Measurements from ENCODE around the gene GRIK1.

Gene GRIK1

DNA sequence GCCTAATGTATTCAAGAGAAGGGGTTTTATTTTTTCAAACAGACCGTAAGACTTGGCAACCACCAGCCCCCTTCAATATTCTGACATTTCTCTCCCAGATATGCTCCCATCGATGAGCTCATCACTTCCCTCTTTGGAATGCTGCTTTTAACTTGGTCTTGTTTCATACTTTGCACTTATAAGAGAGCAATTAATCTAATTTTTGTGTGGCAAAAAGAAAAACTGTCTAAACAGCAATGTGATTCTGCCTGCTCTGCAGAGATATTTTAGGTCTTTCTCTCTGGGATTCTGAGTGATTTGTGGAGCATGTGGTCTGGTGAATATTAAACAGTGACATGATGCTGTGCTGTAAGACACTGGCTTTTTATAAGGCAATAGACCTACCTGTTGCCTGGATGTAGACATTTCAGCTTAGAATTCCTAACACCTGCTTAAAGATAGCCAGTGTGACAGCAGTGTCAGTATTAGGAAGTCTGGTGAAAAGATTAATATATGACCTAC is 356.3 kb downstream of the GRIK1 start:
- no peak for FAIRE-seq

DNA sequence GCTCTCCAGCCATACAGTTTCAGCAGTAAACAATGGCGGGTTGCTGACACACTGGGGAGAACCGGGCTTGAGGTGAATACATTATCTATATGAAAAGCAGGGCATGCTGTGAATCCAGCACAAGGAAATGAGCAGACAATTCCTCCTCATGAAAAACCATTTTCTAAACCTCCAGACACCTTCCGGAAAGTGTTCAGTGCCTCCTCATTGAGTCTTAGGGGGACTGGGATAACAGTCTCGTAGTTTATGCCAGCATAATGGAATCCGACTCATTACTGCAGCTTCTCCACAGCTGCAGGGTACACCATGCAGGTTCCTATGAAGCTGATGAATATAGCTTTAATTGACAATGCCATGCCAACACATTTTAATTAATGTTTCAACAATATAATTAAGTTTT is 356.9 kb downstream of the GRIK1 start:
- no peak for FAIRE-seq

DNA sequence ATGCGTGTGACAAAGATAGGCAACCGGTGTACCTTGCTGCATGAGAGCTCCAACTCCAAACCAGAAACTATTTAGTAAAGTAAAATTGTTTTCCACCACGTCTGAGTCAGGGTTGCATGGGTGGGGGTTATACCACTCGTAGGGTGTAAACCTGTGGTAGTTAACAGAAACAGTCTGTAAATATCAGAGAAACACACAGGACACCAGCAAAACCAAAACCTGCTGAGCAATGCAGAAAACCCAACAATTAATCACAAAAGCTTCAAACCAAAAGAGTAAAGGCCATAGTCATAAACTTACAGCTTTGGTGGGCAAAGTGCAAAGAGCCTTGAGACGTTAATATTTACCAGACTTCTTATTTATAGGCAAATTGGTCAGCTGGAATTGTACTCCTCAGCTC is 358.4 kb downstream of the GRIK1 start:
- no peak for FAIRE-seq

DNA sequence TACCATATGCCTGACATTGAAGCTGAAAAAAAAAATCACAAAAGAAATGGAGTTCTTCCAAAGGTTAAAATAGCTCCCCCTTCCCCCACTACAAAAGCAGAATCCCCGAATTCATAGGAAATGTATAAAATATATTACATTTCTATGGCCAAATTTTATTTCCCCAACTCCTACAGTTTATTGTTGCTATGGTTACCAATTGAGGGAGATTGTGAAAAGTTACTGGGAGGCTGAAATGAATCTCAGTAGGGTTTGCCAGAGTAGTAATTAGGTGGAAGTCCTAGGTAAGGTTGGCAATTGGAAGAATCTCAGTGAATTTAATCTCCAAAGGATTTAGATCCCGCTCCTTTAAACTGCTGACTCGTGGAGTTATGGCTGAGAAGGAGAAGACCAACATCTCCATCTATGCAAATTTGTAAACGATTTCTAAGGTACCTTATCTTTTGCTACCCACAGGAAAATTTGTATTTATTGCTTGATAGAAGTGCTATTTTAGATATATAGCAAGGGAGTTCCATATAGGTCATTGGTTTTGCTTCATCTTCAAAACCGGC is 359.0 kb downstream of the GRIK1 start:
- FAIRE-seq, result no peak

DNA sequence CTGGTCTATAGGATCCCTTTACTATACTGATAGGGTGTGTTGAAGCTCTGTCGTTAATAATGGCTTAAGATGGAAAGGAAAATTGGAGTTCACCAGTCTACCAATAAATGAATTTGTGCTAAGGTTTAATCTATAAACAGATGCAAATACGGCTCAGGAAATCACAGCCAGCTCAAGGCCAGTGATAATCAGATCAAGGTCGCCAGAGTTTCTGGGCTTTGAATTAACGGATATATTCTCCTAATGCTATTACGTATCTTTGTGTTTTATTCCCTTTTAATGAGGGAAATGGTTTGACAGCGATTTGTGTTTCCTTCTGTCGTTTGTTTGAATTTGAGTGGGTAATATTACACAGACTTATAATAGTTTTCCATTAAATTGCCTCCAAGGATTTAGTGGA is 361.5 kb downstream of the GRIK1 start:
- no peak for FAIRE-seq

DNA sequence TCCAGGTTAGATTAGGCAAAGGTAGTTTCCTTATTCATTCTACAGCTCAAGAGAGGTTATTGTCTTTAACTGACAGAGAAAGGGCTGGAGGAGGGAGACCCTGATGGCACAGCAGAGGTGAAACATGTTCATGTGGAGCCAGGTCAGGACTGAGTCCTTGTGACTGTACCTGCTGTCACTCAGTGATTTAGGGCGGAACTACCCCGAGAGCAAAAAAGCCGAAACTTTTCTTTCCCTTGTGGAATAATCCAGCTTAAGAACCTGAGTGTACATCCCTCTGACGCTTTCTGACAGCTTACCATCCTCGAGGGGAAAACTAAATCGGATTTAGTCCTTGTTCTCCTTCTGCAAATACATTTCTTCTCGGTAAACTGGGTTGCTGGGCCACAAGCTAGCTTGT is 367.8 kb downstream of the GRIK1 start:
- FAIRE-seq, result no peak

GRCh38 chr21:29568020-29568697 is 371.6 kb downstream of the GRIK1 start:
- no peak for FAIRE-seq

DNA sequence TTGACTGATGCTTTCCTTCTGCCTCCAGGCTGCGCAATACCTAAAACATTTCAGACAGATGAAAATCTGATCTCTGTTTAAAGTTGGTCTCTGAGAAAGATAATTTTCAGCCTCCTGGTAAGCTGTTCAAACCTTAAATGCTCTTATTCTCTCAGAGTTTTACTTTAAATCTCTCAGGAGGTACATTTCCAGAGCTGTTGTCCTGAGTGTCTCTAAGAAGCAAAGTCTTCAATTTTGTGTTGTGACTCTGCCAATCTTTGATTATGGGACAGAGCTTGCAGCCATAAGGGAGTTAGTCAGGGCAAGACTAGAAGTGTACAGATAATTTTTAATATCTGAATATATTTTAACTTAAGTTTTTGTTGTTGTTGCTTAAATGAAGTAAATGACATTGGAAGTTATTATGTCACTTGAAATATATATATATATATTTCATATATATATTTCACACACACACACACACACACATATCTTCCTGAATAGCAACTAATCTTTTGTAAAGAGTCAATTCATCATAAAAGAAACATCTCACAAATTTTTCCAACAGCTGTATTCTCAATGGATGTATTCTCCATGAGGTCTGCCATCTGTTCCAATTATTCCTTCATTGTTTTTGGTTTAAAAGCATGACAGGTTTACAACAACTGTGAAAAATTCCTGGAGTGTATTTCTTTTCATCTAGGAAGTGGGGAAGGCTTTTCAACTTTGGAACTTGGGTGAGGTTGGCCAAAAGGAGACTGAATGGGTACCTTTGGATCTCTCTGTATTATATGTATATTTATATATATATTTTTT is 381.7 kb downstream of the GRIK1 start:
- no peak for FAIRE-seq

- no peak for FAIRE-seq
These were observed 382.6 kb downstream of the GRIK1 start for GRCh38 chr21:29557200-29557599.

- no peak for FAIRE-seq
These were observed 384.2 kb downstream of the GRIK1 start for GRCh38 chr21:29555601-29556000.

GRCh38 chr21:29550205-29550604 is 389.6 kb downstream of the GRIK1 start:
- FAIRE-seq, result no peak

DNA sequence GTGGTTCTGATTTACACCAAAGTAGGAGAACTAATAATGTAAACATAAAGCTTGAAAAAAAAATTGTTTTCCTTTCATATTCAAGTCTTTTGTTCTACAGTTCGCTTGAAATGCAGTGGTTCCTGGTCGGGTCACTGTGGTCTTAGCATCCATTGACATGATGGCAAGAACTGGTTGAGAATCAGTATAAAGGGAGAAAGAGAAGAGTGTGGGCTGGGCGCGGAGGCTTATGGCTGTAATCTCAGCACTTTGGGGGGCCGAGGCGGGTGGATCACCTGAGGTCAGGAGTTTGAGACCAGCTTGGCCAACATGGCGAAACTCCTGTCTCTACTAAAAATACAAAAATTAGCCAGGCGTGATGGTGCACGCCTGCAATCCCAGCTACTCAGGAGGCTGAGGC is 390.2 kb downstream of the GRIK1 start:
- no peak for FAIRE-seq

- no peak for FAIRE-seq
These were observed 391.8 kb downstream of the GRIK1 start for GRCh38 chr21:29547998-29548397.

- FAIRE-seq, result no peak
These were observed 393.7 kb downstream of the GRIK1 start for GRCh38 chr21:29546071-29546470.

- no peak for FAIRE-seq
These were observed 399.5 kb downstream of the GRIK1 start for GRCh38 chr21:29540289-29540688.

DNA sequence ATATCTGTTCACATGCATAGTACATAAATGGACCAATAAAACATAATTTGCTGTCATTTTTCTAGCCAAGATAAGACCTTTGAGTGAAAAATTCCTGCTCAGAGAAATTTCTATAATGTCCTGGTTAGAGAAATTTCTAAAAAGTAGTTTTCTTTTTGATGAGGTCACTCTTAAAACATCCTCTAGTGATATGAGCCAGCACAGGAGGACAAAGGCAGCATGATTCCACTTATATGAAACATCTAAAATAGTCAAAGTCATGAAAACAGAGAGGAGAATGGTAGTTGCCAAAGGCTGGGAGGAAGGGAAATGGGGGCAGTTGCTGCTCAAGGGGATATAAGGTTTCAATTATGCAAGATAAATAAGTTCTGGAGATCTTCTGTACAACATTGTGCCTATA is 401.7 kb downstream of the GRIK1 start:
- FAIRE-seq, result no peak

- no peak for FAIRE-seq
These were observed 405.3 kb downstream of the GRIK1 start for GRCh38 chr21:29534448-29534847.

GRCh38 chr21:29529139-29529538 is 410.7 kb downstream of the GRIK1 start:
- no peak for FAIRE-seq

DNA sequence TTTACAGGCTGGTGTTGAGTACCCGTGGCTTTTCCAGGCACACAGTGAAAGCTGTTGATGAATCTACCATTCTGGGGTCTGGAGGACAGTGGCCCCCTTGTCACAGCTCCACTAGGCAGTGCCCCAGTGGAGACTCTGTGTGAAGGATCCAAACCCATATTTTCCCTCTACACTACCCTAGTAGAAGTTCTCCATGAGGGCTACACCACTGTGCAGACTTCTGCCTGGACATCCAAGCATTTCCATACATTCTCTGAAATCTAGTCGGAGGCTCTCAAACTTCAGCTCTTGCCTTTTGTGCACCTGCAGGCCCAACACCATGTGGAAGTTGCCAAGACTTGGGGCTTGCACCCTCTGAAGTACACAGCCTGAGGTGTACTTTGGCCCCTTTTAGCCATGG is 413.3 kb downstream of the GRIK1 start:
- FAIRE-seq, result no peak

GRCh38 chr21:29524055-29524454 is 415.7 kb downstream of the GRIK1 start:
- no peak for FAIRE-seq

DNA sequence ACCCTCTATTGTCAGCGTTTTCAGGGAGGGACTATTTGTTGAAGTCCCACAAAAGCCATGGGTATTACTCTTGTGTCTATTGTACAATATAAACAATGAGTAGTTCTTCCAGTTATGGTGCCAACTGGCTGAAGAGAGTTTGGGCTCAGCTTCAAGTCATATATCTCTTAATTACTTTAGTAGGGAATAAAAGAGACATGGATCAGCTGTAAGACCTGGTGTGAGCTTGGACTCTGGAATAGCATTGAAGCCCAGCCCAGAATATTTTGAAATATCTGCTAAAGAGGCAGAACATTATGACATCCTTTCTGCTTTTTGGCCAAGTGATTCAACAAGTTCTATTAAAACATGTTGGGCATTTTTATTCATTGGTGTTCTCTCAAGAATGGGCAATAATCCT is 416.1 kb downstream of the GRIK1 start:
- no peak for FAIRE-seq

DNA sequence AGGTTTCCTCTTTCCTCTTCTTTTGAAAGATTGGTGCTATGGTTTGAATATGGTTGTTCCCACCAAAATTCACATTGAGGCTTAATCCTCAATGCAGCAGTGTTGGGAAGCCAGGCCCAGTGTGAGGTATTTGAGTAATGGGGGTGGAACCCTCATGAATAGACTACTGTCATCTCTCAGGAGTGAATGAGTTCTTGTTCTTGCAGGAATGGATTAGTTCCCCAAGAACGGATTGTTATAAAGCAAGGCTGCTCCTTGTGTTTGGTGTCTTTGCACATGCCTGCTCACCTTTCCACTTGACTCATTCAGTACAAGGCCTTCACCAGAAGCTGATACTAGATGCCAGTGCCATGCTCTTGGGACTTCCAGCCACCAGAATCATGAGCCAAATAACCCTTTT is 417.9 kb downstream of the GRIK1 start:
- no peak for FAIRE-seq

DNA sequence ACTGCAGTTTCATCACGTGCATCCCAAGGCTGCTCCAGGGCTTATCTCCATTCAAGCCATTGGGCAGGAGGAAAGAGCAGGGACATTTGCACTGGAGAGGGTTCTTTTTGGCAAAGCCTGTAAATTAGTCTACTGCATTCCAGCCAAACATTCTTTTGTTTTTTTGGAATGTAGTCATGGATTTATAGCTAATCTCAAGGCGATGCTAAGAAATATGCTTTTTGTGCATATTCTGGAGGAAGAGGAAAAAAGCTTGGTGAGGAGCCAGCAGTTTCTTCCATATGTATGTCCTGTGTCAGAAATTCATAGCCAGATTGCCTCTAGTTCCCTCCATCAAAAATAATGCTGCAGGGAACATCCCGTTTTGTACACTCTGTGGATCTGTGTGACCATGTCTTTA is 419.6 kb downstream of the GRIK1 start:
- FAIRE-seq, result no peak

DNA sequence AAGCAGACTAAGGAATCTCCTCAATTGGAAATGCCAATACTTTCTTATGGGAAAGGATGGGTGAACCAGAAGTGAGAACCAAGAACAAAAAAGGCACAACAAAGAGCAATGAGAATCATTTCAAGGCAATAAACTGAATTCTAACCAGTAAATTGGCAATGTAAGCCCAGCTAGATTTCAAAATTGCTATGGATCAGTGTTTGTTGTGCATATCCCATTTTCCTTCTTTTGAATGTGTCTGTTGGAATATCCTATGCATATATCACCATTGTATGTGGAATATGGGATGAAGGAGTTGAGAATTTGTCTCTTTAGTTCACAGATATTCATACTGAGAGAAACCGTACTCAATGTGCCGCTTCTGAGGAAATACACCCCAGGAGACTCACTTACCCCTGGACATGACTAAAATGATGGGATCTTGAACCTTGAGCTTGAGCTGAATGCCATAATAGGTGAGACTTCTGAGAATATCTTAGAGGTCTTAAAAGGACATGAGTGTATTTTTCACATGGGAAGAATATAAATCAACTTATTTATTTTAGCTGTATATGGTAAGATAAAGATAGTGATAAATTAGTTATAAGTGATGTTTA is 425.0 kb downstream of the GRIK1 start:
- no peak for FAIRE-seq
